ENCODE measurements around the gene CELA2A. TPM values are rescaled to one million over a fixed set of nuclear protein-coding genes. Genes with fewer than 3 reads are reported as not detected.

The CELA2A gene
- total and polyA plus RNA-seq, 9 of the 15 experiments (the other 6 are each of a cell fraction or from before 2014, with no cell fraction given): 0.62 TPM; not detected in 8

- H2AFZ ChIP-seq (ENCODE audit: low read depth, low read length): no peak overlapping the region
- in situ Hi-C loops (cut with MboI): no loop called here
- H3K79me2 ChIP-seq (ENCODE audit: control insufficient read depth, insufficient read depth, low read length): no peaks in the 10 kb centered on the region
- H3K27me3 ChIP-seq (ENCODE audit: control insufficient read depth in 2 of 2, insufficient read depth in 2 of 2, low read length in 2 of 2): no peaks in the 10 kb centered on the region
- FAIRE-seq (no peak), DNase-seq (ENCODE audit: extremely low read depth in 1 of 4, low spot score in 3 of 4) (no peak), ATAC-seq (peak; percentile 13; the same call in 1 of the 3 replicates)
- no peaks in the 10 kb centered on the region for H3K9me1 ChIP-seq (ENCODE audit: control insufficient read depth, insufficient read depth, low read length)
- no peak overlapping the region for H3K27ac ChIP-seq (ENCODE audit: extremely low read depth, low read depth, low read length)
- no peaks in the 10 kb centered on the region for H3K9me3 ChIP-seq (replicated peaks; ENCODE audit: control insufficient read depth, insufficient read depth, low read depth, low read length)
- WGBS (ENCODE audit: insufficient coverage, low coverage, missing lambda C conversion rate): 22% methylated on average over 10 of the region's 10 CpGs
- no peak overlapping the region for H3K4me3 ChIP-seq
- H3K36me3 ChIP-seq (ENCODE audit: control insufficient read depth, insufficient read depth, low read length): no peaks in the 10 kb centered on the region
- 0 out of 4 replicates have a peak overlapping the region, but pooled peaks of 1 of the 2 experiments have one; percentile 8 for H3K9ac ChIP-seq (ENCODE audit: insufficient read depth in 1 of 2, low read depth in 2 of 2, low read length in 2 of 2)
- H3K4me2 ChIP-seq (ENCODE audit: insufficient read depth, low read length): no peak overlapping the region
- peaks cover 21 to 28% of the 10 kb centered on the region in 2 experiments for H3K4me1 ChIP-seq (replicated peaks in 1 of 2; ENCODE audit: control insufficient read depth in 2 of 2, insufficient read depth in 2 of 2, low read length in 2 of 2)
- no peaks in the 10 kb centered on the region for H4K20me1 ChIP-seq (replicated peaks; ENCODE audit: control insufficient read depth, insufficient read depth, low read length)
- no TSS peak for BruUV-seq (replicated peaks)
- ChIA-PET CTCF (ENCODE audit: low intra/inter-chr PET ratio) (no interaction called here), POLR2A (no interaction called here)
- intact Hi-C loops (cut with micrococcal nuclease): no loop called here
- TF ChIP-seq JUND (IDR thresholded peaks at IDR 0.05; ENCODE audit: borderline replicate concordance, low read depth, low read length): peak; percentile 92
- TF ChIP-seq JUND (tag; IDR thresholded peaks at IDR 0.05; ENCODE audit: borderline replicate concordance, low read depth, low read length): peak; percentile 89
- no peak for TF ChIP-seq ATF6 (CRISPR knock-in tag; IDR thresholded peaks at IDR 0.05)
- no peak for TF ChIP-seq ARNT (IDR thresholded peaks at IDR 0.05)
- peak; percentile 58; the same call in 1 of the 2 replicates for TF ChIP-seq ZNF384 (IDR thresholded peaks at IDR 0.05; ENCODE audit: low read depth, low read length)
- no peak for TF ChIP-seq SPI1 (IDR thresholded peaks at IDR 0.05; ENCODE audit: borderline replicate concordance, low read depth, low read length)
- TF ChIP-seq MYBL2 (IDR thresholded peaks at IDR 0.05; ENCODE audit: low read depth): no peak
- no peak for TF ChIP-seq MYBL2 (CRISPR knock-in tag; IDR thresholded peaks at IDR 0.05; ENCODE audit: borderline replicate concordance)
- TF ChIP-seq MEIS2 (IDR thresholded peaks at IDR 0.05; ENCODE audit: partially characterized antibody): peak; percentile 54
- TF ChIP-seq ZBTB49 (CRISPR knock-in tag; IDR thresholded peaks at IDR 0.05; ENCODE audit: borderline replicate concordance): no peak
- TF ChIP-seq DLX4 (CRISPR knock-in tag; IDR thresholded peaks at IDR 0.05): no peak
- TF ChIP-seq FOSL1 (tag; conservative IDR thresholded peaks at IDR 0.05): peak; percentile 90
- no peak for TF ChIP-seq HMGN3 (IDR thresholded peaks at IDR 0.05; ENCODE audit: borderline replicate concordance, extremely low read depth, insufficient read length, low read depth, low read length)
- peak; percentile 60; the same call in 1 of the 2 replicates for TF ChIP-seq SMARCA4 (IDR thresholded peaks at IDR 0.05)
- no peak for TF ChIP-seq PHF21A (IDR thresholded peaks at IDR 0.05; ENCODE audit: borderline replicate concordance, low read depth)
- TF ChIP-seq ATF4 (CRISPR knock-in tag; IDR thresholded peaks at IDR 0.05): no peak
Observed at GRCh38 chr1:15459771-15460707, 3.5 kb downstream of the CELA2A start.

All from K562 (cell line).